CD4-positive, alpha-beta T cell treated with Interleukin-15 for 1 hour (primary cell): ENCODE data around the gene LRRC7.

Experiments used
- DNase-seq: peaks from one replicate; pipeline ENCODE4 v3.0.0-alpha.2; 2020

Gene LRRC7

DNA sequence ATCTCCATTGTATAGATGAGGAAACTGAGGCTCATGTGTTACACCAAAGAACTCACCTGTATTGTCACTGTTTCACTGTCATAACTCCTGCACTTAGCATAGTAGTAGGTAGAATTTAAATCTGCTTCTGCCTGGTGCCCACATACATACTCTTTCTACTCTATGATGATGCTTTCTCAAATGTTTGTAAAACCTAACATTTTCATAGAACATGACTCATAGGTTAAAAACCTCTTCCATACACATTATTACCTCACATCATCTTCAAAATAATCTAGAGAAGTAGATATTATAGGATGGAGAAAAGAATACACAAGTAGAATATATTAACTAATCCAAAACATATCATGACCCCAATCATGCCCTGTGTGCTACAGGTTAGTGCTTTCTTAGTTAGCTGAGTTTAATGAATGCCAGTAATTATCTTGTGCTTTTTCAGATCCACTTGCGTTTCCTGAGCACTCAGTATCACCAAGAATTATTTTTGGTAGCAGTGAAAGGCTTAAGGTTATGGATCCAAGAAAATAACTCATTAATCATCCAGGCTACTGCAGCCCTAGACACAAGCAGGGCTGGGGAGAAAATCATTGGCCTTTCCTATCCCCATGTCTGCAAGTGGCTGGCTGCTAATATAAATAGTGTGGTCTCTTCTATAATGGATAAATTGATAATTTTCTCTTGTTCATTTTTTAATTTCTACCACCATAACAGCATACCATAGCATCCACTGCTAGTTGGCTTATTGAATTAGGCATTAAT is 480.8 kb downstream of the LRRC7 start:
- DNase-seq, result no peak

- no peak for DNase-seq
Observed at GRCh38 chr1:70051926-70052325, 484.2 kb downstream of the LRRC7 start.

- no peak for DNase-seq
Observed at GRCh38 chr1:70057500-70057899, 489.8 kb downstream of the LRRC7 start.

DNA sequence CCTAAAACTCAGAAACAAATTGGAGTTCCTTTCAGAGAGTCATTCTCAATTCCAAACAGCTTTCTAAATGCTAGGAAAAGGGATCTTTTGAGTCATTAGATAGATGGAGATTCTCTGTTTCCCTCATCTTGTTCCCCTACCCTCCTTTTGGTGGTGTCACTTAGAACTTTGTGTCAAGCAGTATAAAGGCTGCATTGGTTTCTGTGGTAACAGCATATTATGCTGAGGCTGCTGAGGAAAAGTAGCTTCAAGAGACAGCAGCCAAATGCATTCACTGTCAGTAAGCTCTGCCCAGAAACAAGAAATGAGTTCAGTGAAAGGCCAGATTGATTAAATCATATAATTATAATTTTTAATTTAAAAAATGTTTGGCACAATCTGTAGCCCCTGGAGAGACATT is 493.5 kb downstream of the LRRC7 start:
- DNase-seq, result no peak

- DNase-seq, result no peak
Observed at GRCh38 chr1:70063861-70064260, 496.1 kb downstream of the LRRC7 start.

DNA sequence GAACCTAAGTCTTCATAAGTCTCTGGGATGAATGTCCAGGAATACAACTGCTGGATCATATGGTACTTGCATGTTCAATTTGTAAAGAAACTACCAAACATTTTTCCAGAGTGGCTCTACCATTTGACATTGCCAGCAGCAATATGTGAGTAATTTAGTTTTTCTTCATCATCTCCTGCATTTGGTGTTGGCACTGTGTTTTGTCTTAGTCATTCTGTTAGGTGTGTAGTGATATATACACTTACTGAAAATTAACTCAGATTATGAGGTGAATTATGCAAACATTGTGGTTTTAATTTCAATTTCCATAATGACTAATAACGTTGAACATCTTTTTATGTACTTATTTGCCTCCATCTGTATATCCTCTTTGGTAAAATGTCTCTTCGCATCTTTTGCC is 499.0 kb downstream of the LRRC7 start:
- DNase-seq, result no peak

DNA sequence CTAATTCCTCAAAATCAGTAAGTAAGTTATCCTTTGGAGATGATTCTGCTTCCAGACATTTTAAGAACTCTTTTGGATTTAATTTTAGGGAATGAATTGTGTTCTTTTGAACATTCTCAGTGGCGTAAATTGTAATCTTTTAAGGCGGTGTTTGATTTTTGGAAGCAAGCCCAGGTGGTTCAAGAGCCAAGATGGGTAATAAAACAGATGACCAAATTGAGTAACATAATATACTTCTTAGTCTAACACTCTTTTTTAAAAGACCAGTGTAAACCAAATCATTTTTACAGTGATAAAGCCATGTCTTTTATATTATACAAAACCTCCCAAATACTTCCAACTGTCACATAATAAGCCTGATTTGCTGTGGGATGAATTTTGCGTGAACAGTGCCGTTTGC is 503.9 kb downstream of the LRRC7 start:
- no peak for DNase-seq

GRCh38 chr1:70072231-70072751 is 504.6 kb downstream of the LRRC7 start:
- DNase-seq, result no peak

DNA sequence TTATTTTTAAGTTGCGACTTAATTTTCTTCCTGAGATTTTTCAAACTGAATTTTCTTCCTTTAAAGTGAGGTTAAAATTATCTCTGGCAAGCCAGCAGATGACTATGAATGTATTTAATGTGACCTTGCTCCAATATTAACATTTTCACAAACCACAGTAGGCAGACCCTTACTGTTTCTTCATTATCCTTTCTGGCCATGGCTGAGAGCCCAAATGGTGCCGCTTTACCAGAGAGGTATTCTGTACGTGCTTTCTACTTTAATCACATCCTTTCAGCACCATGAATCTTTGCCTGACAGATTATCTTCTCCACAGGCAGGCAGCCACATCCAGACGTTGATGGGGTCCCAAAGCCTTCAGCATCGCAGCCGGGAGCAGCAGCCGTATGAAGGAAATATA is 508.0 kb downstream of the LRRC7 start:
- no peak for DNase-seq

- DNase-seq, result no peak
Observed at GRCh38 chr1:70077066-70077465, 509.3 kb downstream of the LRRC7 start.

DNA sequence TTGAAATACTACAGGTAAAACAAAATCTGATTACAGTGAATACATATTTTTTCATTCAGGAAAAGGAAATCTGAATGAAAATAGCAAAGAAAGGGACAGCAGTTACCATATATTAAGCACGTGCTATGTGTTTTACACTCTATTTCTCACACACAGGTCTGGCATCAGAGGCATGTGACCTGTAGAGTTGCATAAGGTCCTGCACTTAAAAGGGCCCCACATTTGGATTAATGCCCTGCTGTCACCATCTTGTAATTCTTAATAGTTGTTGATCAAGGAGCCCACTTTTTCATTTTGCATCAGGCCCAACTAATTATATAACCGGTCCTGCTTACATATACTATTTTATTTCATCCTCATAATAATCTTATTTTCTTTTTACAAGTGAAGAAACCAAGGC is 511.8 kb downstream of the LRRC7 start:
- no peak for DNase-seq

GRCh38 chr1:70083519-70083918 is 515.8 kb downstream of the LRRC7 start:
- no peak for DNase-seq

GRCh38 chr1:70084314-70084915 is 516.7 kb downstream of the LRRC7 start:
- DNase-seq, result no peak

- no peak for DNase-seq
Observed at GRCh38 chr1:70085521-70085920, 517.8 kb downstream of the LRRC7 start.

DNA sequence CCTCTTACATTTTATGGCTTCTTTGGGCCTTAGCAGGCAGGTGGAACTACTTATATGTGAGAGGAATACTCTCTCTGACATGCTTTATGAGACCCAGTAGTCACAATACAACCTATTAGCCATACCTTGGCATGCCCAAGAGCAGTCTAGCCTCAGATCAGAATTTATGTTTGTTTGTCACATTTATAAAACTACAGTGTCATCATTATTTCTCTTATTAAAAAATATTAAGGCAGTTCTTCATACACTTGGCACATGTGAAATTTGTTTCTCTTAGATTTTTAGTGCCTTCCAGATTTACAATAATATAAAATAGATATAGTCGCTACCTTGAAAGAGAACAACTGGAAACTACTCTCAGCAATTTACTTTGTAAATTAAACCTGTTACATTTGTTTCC is 519.2 kb downstream of the LRRC7 start:
- no peak for DNase-seq

DNA sequence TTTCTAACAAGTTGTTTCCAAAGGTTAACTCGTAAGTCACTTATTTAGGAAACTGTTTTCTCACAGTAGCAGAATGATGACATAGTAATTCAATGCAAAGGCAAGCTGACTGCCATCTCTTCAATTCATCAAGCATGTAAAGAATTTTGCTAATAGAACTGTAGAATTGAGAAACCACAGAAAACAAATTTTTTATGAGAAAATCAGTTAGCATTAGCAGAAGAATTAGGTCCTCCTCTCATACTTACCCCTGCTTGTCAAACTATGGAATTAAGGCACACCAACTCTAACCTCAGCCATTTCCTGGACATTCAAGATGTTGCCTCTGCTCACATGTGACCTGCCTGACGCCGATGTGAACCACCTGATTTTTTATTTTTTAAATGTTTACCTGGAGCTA is 522.4 kb downstream of the LRRC7 start:
- no peak for DNase-seq

DNA sequence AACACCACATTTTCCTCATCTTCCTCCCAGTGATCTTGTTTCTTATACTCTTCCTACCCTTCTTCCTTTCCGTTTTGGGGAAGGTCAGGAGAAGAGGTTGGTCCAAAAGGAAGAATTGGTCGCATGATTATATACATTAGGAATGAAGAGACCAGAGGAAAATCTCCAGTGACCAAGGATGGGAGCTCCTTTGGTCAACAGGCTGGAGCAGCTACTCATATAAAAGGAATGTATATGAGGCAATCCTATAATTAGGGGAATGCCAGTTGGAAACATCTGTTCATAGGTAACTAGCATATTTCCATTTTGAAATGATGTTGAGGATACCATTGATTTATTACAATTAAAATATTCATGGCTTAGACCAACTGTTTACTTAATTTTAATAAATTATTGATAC is 523.2 kb downstream of the LRRC7 start:
- DNase-seq, result no peak

DNA sequence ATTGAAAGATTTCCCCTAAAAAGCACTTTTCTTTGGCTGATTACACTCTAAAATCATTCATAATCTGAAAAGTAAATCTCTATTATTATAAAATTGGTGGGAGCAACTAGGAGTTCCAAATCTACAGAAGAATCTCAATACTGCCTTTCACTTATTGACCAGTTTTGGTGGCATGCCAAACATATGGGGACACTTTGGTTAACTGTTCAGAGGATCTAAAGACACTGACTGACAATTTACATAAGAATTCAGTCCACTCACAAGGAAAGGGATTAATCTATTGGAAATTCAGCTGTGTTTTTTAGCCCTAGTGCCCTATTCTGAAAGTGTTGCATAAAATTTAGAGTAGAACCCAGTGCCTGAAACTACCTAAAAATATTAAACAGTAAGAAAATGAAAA is 524.1 kb downstream of the LRRC7 start:
- no peak for DNase-seq

DNA sequence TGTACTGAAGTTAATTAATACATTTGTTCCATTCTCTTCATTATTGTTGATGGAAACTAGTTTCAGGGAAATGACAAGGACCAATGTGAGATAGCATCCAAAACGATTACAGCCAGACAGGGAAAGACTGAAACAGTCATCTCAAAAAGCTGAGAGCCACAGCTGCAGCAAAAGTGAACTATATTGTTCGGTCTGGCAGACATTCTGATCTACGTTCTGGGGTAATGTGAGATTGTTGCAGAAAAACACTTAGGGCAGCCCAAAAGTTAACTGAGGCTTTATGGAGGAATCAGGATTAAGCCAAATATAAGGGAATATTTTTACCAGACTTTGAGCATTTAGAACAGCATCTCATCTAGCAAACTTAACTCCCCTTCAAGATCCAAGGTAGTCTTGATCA is 524.8 kb downstream of the LRRC7 start:
- DNase-seq, result no peak

DNA sequence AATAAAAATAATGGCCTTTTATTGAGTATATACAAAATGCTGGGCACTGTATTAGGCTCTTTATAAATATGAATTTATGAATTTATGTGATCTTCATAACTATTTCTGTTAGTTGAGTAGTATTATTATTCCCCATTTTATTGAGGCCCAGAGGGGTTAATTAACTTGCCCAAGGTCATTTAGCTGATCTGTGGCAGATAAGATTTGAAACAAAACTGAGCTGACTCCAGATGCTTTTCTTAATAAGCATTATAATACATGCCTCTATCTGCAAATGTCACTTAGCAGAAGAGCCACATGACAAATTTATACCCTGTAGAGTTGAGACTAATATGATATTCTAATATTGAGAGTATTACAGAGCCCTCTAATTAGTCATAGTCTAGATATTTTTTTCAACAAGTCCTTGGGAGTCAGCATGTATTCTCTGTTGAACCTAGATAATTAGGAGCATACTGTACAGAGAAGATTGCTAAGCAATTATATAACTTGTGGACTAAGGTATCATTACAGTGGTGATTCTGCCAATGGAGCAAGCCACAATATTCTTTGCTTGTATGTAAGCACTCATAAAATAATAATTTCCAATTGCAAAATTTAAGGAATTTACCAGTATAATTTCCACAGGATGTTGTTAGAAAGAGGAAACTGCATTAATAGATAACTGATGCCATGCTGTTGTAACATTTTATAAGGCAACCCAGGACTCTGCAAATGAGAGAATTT is 525.7 kb downstream of the LRRC7 start:
- DNase-seq, result no peak

DNA sequence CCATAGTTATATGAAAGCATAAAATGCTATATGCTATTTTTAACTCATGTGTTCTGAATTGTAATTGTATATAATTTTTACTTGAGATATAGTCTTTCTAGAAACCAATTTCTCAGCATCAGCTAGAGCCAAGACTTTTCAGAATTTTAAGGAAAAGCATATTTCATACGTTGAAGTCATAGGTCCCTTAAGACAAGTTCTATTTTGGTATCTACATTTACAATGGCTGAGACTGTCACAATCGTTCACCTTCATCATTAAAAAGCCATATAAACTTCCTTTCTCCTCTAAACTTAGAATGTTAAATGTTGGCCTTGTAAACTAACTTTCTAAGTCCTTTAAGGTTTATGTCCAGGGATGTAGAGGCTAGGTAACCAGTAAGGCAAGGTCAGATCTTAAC is 533.5 kb downstream of the LRRC7 start:
- no peak for DNase-seq

GRCh38 chr1:70101774-70102173 is 534.1 kb downstream of the LRRC7 start:
- DNase-seq, result no peak

- DNase-seq, result no peak
Observed at GRCh38 chr1:70103770-70104169, 536.0 kb downstream of the LRRC7 start.

GRCh38 chr1:70109241-70109640 is 541.5 kb downstream of the LRRC7 start:
- no peak for DNase-seq
